GM23338 (cell line): Measurements from ENCODE around the gene MBNL3. TPM values are rescaled to one million over a fixed set of nuclear protein-coding genes. Genes with fewer than 3 reads are reported as not detected.

Experiments
- ATAC-seq: fragments of 200-7000 bp; cut with Tn5 transposase; 3 replicates; pipeline ENCODE4 v1.9.1; 2020
- DNase-seq: peaks from one replicate; pipeline ENCODE4 v3.0.0-alpha.2; 2015; ENCODE audit warnings: low spot score
- H2AFZ ChIP-seq: fragments of 200-600 bp; sonication (generic); 2 replicates; pipeline ENCODE4 v1.8.0; 2016; ENCODE audit warnings: antibody characterized with exemption, mild to moderate bottlenecking, moderate library complexity
- H3F3A ChIP-seq: fragments of 200-600 bp; sonication (generic); replicated peaks from 2 replicates; pipeline ENCODE4 v1.8.0; 2017; ENCODE audit warnings: antibody characterized with exemption, mixed run types, low read depth
- H3K27ac ChIP-seq: fragments of 200-600 bp; sonication (generic); 2 replicates; pipeline ENCODE4 v1.6.1; 2016; ENCODE audit warnings: low read depth
- H3K27me3 ChIP-seq: fragments of 200-600 bp; sonication (generic); 2 replicates; pipeline ENCODE4 v1.8.0; 2016; ENCODE audit warnings: mild to moderate bottlenecking, mixed run types, moderate library complexity; ENCODE audit not compliant: insufficient read depth
- H3K36me3 ChIP-seq: fragments of 200-600 bp; sonication (generic); 2 replicates; pipeline ENCODE4 v1.8.0; 2016; ENCODE audit warnings: mild to moderate bottlenecking; ENCODE audit not compliant: insufficient read depth
- H3K4me1 ChIP-seq: fragments of 200-600 bp; sonication (generic); 2 replicates; pipeline ENCODE4 v1.8.0; 2016; ENCODE audit warnings: mild to moderate bottlenecking, moderate library complexity; ENCODE audit not compliant: insufficient read depth
- H3K4me2 ChIP-seq: fragments of 200-600 bp; sonication (generic); 2 replicates; pipeline ENCODE4 v1.7.1; 2017; ENCODE audit warnings: mixed run types
- H3K4me3 ChIP-seq: fragments of 200-600 bp; sonication (generic); 2 replicates; pipeline ENCODE4 v1.6.1; 2016; ENCODE audit warnings: mixed run types
- H3K79me2 ChIP-seq: fragments of 200-600 bp; sonication (generic); replicated peaks from 2 replicates; pipeline ENCODE4 v1.8.0; 2017; ENCODE audit warnings: mild to moderate bottlenecking; ENCODE audit not compliant: insufficient read depth
- H3K9me2 ChIP-seq: fragments of 200-600 bp; sonication (generic); 2 replicates; pipeline ENCODE4 v1.8.0; 2017; ENCODE audit not compliant: insufficient read depth
- H4K20me1 ChIP-seq: fragments of 200-600 bp; sonication (generic); replicated peaks from 2 replicates; pipeline ENCODE4 v1.8.0; 2017; ENCODE audit warnings: mild to moderate bottlenecking; ENCODE audit not compliant: insufficient read depth
- H3K27ac Mint-ChIP-seq: 2 replicates; pipeline ENCODE4 v1.8.0; 2020; ENCODE audit warnings: inconsistent platforms, mild to moderate bottlenecking, moderate library complexity, mixed read lengths
- H3K27me3 Mint-ChIP-seq: 3 replicates; pipeline ENCODE4 v1.8.0; 2022; ENCODE audit warnings: low read depth, mild to moderate bottlenecking, moderate library complexity, mixed read lengths, inconsistent platforms; ENCODE audit not compliant: insufficient read depth, poor library complexity
- H3K36me3 Mint-ChIP-seq: 3 replicates; pipeline ENCODE4 v1.8.0; 2021; ENCODE audit warnings: low read depth, mild to moderate bottlenecking, inconsistent platforms, moderate library complexity, mixed read lengths
- H3K4me1 Mint-ChIP-seq: 3 replicates; pipeline ENCODE4 v1.8.0; 2020; ENCODE audit warnings: mild to moderate bottlenecking, inconsistent platforms, mixed read lengths
- H3K4me3 Mint-ChIP-seq: 3 replicates; pipeline ENCODE4 v1.8.0; 2021; ENCODE audit warnings: moderate library complexity, mild to moderate bottlenecking, inconsistent platforms, mixed read lengths
- H3K9me3 Mint-ChIP-seq: 3 replicates; pipeline ENCODE4 v1.8.0; 2020; ENCODE audit warnings: moderate library complexity, mild to moderate bottlenecking, inconsistent platforms, mixed read lengths
- CTCF ChIP-seq, 2 experiments: fragments of 200-600 bp in 1 of 2; sonication (generic) in 1 of 2; conservative IDR thresholded peaks; 2 replicates each; pipeline versions ENCODE4 v1.5.1 to v1.6.1; 2016 to 2017; ENCODE audit warnings: antibody characterized with exemption in 2 of 2, low read depth in 2 of 2, mild to moderate bottlenecking in 2 of 2, moderate library complexity in 1 of 2
- ETS1 ChIP-seq: IDR thresholded peaks from 2 replicates; pipeline ENCODE4 v1.6.1; 2016; ENCODE audit warnings: antibody characterized with exemption
- EZH2 ChIP-seq: fragments of 200-600 bp; sonication (generic); IDR thresholded peaks from one replicate; pipeline ENCODE4 v1.8.0; 2017; ENCODE audit warnings: antibody characterized with exemption, mild to moderate bottlenecking, low read depth; ENCODE audit not compliant: unreplicated experiment
- NANOG ChIP-seq: IDR thresholded peaks from 2 replicates; pipeline ENCODE4 v1.6.1; 2016; ENCODE audit warnings: antibody characterized with exemption, borderline replicate concordance
- STAT1 ChIP-seq: IDR thresholded peaks from one replicate; pipeline ENCODE4 v1.6.1; 2016; ENCODE audit warnings: antibody characterized with exemption; ENCODE audit not compliant: unreplicated experiment
- ZNF331 ChIP-seq: fragments of 250-450 bp; sonication (Bioruptor Pico); IDR thresholded peaks from 2 replicates; pipeline ENCODE4 v1.5.0; 2020; ENCODE audit warnings: low read depth, mild to moderate bottlenecking, moderate library complexity
- ZNF462 ChIP-seq: fragments of 250-450 bp; sonication (Bioruptor Pico); IDR thresholded peaks from 2 replicates; pipeline ENCODE4 v1.5.0; 2020; ENCODE audit warnings: mild to moderate bottlenecking, moderate library complexity
- polyA plus RNA-seq: library from polyadenylated mRNA; unstranded; fragments of >200 nt; fragmentation: Nextera tagmentation; extraction: Ambion mirVana; gene quantifications from 2 replicates; pipeline ENCODE4 v1.2.1, GENCODE V29; 2016
- total RNA-seq: library from RNA; depleted of rRNA; stranded (reverse); fragments of >200 nt; shearing (Covaris generic); gene quantifications from 2 replicates; pipeline ENCODE4 v1.2.3, GENCODE V29; 2014

MBNL3 gene
- total and polyA plus RNA-seq, 2 experiments from 2014 or later = 2.3 to 2.4 TPM

GRCh38 chrX:132488180-132488705, 595 bp downstream of the MBNL3 start:
- TF ChIP-seq STAT1 (no peak), CTCF (conservative IDR thresholded peaks at IDR 0.05; ENCODE audit: low read depth in 2 of 2) (no peak), ZNF462 (no peak), NANOG (no peak), ZNF331 (CRISPR knock-in tag) (no peak), EZH2 (no peak), ETS1 (no peak)
- Mint-ChIP-seq H3K36me3 (no peaks in the 10 kb centered on the region), H3K27ac (no peak overlapping the region), H3K4me3 (peak overlapping the region; percentile 80), H3K27me3 (peaks cover 7% of the 10 kb centered on the region), H3K4me1 (peaks cover 33% of the 10 kb centered on the region), H3K9me3 (no peaks in the 10 kb centered on the region)
- Histone ChIP-seq H2AFZ (peak overlapping the region; percentile 78), H3K79me2 (no peaks in the 10 kb centered on the region), H4K20me1 (no peaks in the 10 kb centered on the region), H3K4me2 (peak overlapping the region; percentile 78), H3F3A (no peaks in the 10 kb centered on the region), H3K9me2 (no peaks in the 10 kb centered on the region), H3K4me1 (peaks cover 12% of the 10 kb centered on the region), H3K27me3 (peaks cover 32% of the 10 kb centered on the region), H3K4me3 (peak overlapping the region; percentile 70), H3K27ac (no peak overlapping the region), H3K36me3 (no peaks in the 10 kb centered on the region)
- no peak for DNase-seq
- no peak for ATAC-seq
